HCT116 (cell line): ENCODE measurements around the gene PSG6.
"Not testable (repeated sequence)": the region's sequence is repeated elsewhere in the genome, so short reads cannot be mapped to it uniquely, and the experiment has no call there.

Experiments
- ATF3 ChIP-seq: IDR thresholded peaks from 2 replicates; pipeline ENCODE4 v1.6.1; 2012
- CTCF ChIP-seq, 3 experiments: fragments of 200-600 bp in 1 of 3; sonication (generic) in 1 of 3; IDR thresholded peaks in 2 of 3; conservative IDR thresholded peaks in 1 of 3; 2 replicates each; pipeline ENCODE4 v1.5.1; 2012 to 2017; ENCODE audit warnings: low read depth in 2 of 3, low read length in 2 of 3, antibody characterized with exemption in 1 of 3, borderline replicate concordance in 1 of 3, control low read depth in 1 of 3, mild to moderate bottlenecking in 1 of 3, mixed read lengths in 1 of 3, mixed run types in 1 of 3, moderate library complexity in 1 of 3; ENCODE audit not compliant: insufficient read depth in 1 of 3
- EZH2 ChIP-seq: fragments of 200-600 bp; sonication (generic); IDR thresholded peaks from 2 replicates; pipeline ENCODE4 v1.6.1; 2017; ENCODE audit warnings: antibody characterized with exemption, mixed run types
- EZH2phosphoT487 ChIP-seq: fragments of 200-600 bp; IDR thresholded peaks from 2 replicates; pipeline ENCODE4 v1.6.1; 2018; ENCODE audit warnings: antibody characterized with exemption, borderline replicate concordance
- JUND ChIP-seq: IDR thresholded peaks from 2 replicates; pipeline ENCODE4 v1.6.1; 2012
- POLR2A ChIP-seq: IDR thresholded peaks from 2 replicates; pipeline ENCODE4 v1.7.0; 2011; ENCODE audit warnings: borderline replicate concordance; ENCODE audit not compliant: insufficient read depth, insufficient read length; ENCODE audit errors: extremely low read depth
- POLR2AphosphoS5 ChIP-seq: IDR thresholded peaks from 2 replicates; pipeline ENCODE4 v1.6.1; 2011; ENCODE audit warnings: mild to moderate bottlenecking, low read depth, low read length, moderate library complexity
- RAD21 ChIP-seq: IDR thresholded peaks from 2 replicates; pipeline ENCODE4 v1.6.1; 2012; ENCODE audit warnings: low read depth, mild to moderate bottlenecking
- REST ChIP-seq: IDR thresholded peaks from 2 replicates; pipeline ENCODE4 v1.6.1; 2012; ENCODE audit warnings: low read depth
- SIN3A ChIP-seq: IDR thresholded peaks from 2 replicates; pipeline ENCODE4 v1.6.1; 2012; ENCODE audit warnings: low read depth

- not testable (repeated sequence) for TF ChIP-seq SIN3A; CTCF (IDR thresholded peaks at IDR 0.05 in 2 of 3, conservative IDR thresholded peaks at IDR 0.05 in 1 of 3; ENCODE audit: borderline replicate concordance in 1 of 3, insufficient read depth in 1 of 3, low read depth in 2 of 3, low read length in 2 of 3); RAD21; EZH2; REST; EZH2phosphoT487; POLR2AphosphoS5; POLR2A; ATF3; JUND
Observed at GRCh38 chr19:42911731-42912130, 6.0 kb downstream of the PSG6 start.
